ENCODE results near the gene RERE.
"Not testable (repeated sequence)": the region's sequence is repeated elsewhere in the genome, so short reads cannot be mapped to it uniquely, and the experiment has no call there.

RERE gene

GRCh38 chr1:8388732-8389562 lies 428.5 kb downstream of the RERE start:
- Histone ChIP-seq H3K27ac (ENCODE audit: low read depth, low read length) (no peak overlapping the region), H3K4me3 (ENCODE audit: low read length) (no peak overlapping the region), H3K36me3 (ENCODE audit: control insufficient read depth, insufficient read depth, low read length) (peaks cover 7% of the 10 kb centered on the region), H3K4me1 (ENCODE audit: control insufficient read depth, insufficient read depth, low read length) (peaks cover 16% of the 10 kb centered on the region), H3K9ac (ENCODE audit: low read length) (no peak overlapping the region), H3K27me3 (ENCODE audit: control insufficient read depth, insufficient read depth, low read length) (no peaks in the 10 kb centered on the region)

- peaks cover 25% of the 10 kb centered on the region for H3K4me1 ChIP-seq (ENCODE audit: control insufficient read depth, insufficient read depth, low read length)
- H3K4me3 ChIP-seq (ENCODE audit: low read length): no peak overlapping the region
- H3K27ac ChIP-seq (ENCODE audit: low read depth, low read length): no peak overlapping the region
- H3K36me3 ChIP-seq (ENCODE audit: control insufficient read depth, insufficient read depth, low read length): peaks cover 11% of the 10 kb centered on the region
- no peak overlapping the region for H3K9ac ChIP-seq (ENCODE audit: low read length)
- H3K27me3 ChIP-seq (ENCODE audit: control insufficient read depth, insufficient read depth, low read length): no peaks in the 10 kb centered on the region
These were observed 431.2 kb downstream of the RERE start for GRCh38 chr1:8386247-8386646.

GRCh38 chr1:8384577-8384976 lies 432.9 kb downstream of the RERE start:
- Histone ChIP-seq H3K9ac (ENCODE audit: low read length) (no peak overlapping the region), H3K27ac (ENCODE audit: low read depth, low read length) (no peak overlapping the region), H3K4me1 (ENCODE audit: control insufficient read depth, insufficient read depth, low read length) (peaks cover 37% of the 10 kb centered on the region), H3K4me3 (ENCODE audit: low read length) (no peak overlapping the region), H3K27me3 (ENCODE audit: control insufficient read depth, insufficient read depth, low read length) (no peaks in the 10 kb centered on the region), H3K36me3 (ENCODE audit: control insufficient read depth, insufficient read depth, low read length) (peaks cover 13% of the 10 kb centered on the region)

GRCh38 chr1:8384088-8384487 lies 433.4 kb downstream of the RERE start:
- H3K4me1 ChIP-seq (ENCODE audit: control insufficient read depth, insufficient read depth, low read length): peaks cover 42% of the 10 kb centered on the region
- no peak overlapping the region for H3K4me3 ChIP-seq (ENCODE audit: low read length)
- H3K27me3 ChIP-seq (ENCODE audit: control insufficient read depth, insufficient read depth, low read length): no peaks in the 10 kb centered on the region
- H3K9ac ChIP-seq (ENCODE audit: low read length): no peak overlapping the region
- peaks cover 13% of the 10 kb centered on the region for H3K36me3 ChIP-seq (ENCODE audit: control insufficient read depth, insufficient read depth, low read length)
- H3K27ac ChIP-seq (ENCODE audit: low read depth, low read length): no peak overlapping the region

GRCh38 chr1:8382608-8383505 lies 434.6 kb downstream of the RERE start:
- no peak overlapping the region for H3K4me3 ChIP-seq (ENCODE audit: low read length)
- H3K9ac ChIP-seq (ENCODE audit: low read length): no peak overlapping the region
- no peaks in the 10 kb centered on the region for H3K27me3 ChIP-seq (ENCODE audit: control insufficient read depth, insufficient read depth, low read length)
- H3K4me1 ChIP-seq (ENCODE audit: control insufficient read depth, insufficient read depth, low read length): peaks cover 54% of the 10 kb centered on the region
- no peak overlapping the region for H3K27ac ChIP-seq (ENCODE audit: low read depth, low read length)
- H3K36me3 ChIP-seq (ENCODE audit: control insufficient read depth, insufficient read depth, low read length): peaks cover 13% of the 10 kb centered on the region

GRCh38 chr1:8382051-8382505 lies 435.4 kb downstream of the RERE start:
- no peak overlapping the region for H3K9ac ChIP-seq (ENCODE audit: low read length)
- no peak overlapping the region for H3K4me3 ChIP-seq (ENCODE audit: low read length)
- H3K27me3 ChIP-seq (ENCODE audit: control insufficient read depth, insufficient read depth, low read length): no peaks in the 10 kb centered on the region
- peaks cover 59% of the 10 kb centered on the region for H3K4me1 ChIP-seq (ENCODE audit: control insufficient read depth, insufficient read depth, low read length)
- peak overlapping the region; percentile 10 for H3K27ac ChIP-seq (ENCODE audit: low read depth, low read length)
- peaks cover 11% of the 10 kb centered on the region for H3K36me3 ChIP-seq (ENCODE audit: control insufficient read depth, insufficient read depth, low read length)

- no peak overlapping the region for H3K9ac ChIP-seq (ENCODE audit: low read length)
- H3K4me1 ChIP-seq (ENCODE audit: control insufficient read depth, insufficient read depth, low read length): peaks cover 54% of the 10 kb centered on the region
These were observed 435.8 kb downstream of the RERE start for GRCh38 chr1:8381618-8382017.

GRCh38 chr1:8380310-8380709 lies 437.1 kb downstream of the RERE start:
- H3K27ac ChIP-seq (ENCODE audit: low read depth, low read length): not testable (repeated sequence)
- peaks cover 57% of the 10 kb centered on the region for H3K4me1 ChIP-seq (ENCODE audit: control insufficient read depth, insufficient read depth, low read length)

More at GRCh38 chr1:8381618-8382017, 435.8 kb downstream of the RERE start:
- Histone ChIP-seq H3K4me3 (ENCODE audit: low read length) (no peak overlapping the region), H3K27me3 (ENCODE audit: control insufficient read depth, insufficient read depth, low read length) (no peaks in the 10 kb centered on the region), H3K27ac (ENCODE audit: low read depth, low read length) (peak overlapping the region; percentile 10), H3K36me3 (ENCODE audit: control insufficient read depth, insufficient read depth, low read length) (peaks cover 11% of the 10 kb centered on the region)

GRCh38 chr1:8379513-8380186 lies 437.8 kb downstream of the RERE start:
- Histone ChIP-seq H3K4me1 (ENCODE audit: control insufficient read depth, insufficient read depth, low read length) (peaks cover 57% of the 10 kb centered on the region), H3K4me3 (ENCODE audit: low read length) (no peak overlapping the region), H3K9ac (ENCODE audit: low read length) (no peak overlapping the region), H3K36me3 (ENCODE audit: control insufficient read depth, insufficient read depth, low read length) (peaks cover 9% of the 10 kb centered on the region), H3K27ac (ENCODE audit: low read depth, low read length) (peak overlapping the region; percentile 73), H3K27me3 (ENCODE audit: control insufficient read depth, insufficient read depth, low read length) (no peaks in the 10 kb centered on the region)

More at GRCh38 chr1:8380310-8380709, 437.1 kb downstream of the RERE start:
- not testable (repeated sequence) for H3K27me3 ChIP-seq (ENCODE audit: control insufficient read depth, insufficient read depth, low read length); H3K9ac ChIP-seq (ENCODE audit: low read length); H3K4me3 ChIP-seq (ENCODE audit: low read length)
- peaks cover 11% of the 10 kb centered on the region for H3K36me3 ChIP-seq (ENCODE audit: control insufficient read depth, insufficient read depth, low read length)

GRCh38 chr1:8378981-8379470 lies 438.4 kb downstream of the RERE start:
- H3K9ac ChIP-seq (ENCODE audit: low read length): no peak overlapping the region
- peaks cover 6% of the 10 kb centered on the region for H3K36me3 ChIP-seq (ENCODE audit: control insufficient read depth, insufficient read depth, low read length)
- H3K27me3 ChIP-seq (ENCODE audit: control insufficient read depth, insufficient read depth, low read length): no peaks in the 10 kb centered on the region
- H3K4me3 ChIP-seq (ENCODE audit: low read length): peak overlapping the region; percentile 10
- H3K27ac ChIP-seq (ENCODE audit: low read depth, low read length): peak overlapping the region; percentile 73
- H3K4me1 ChIP-seq (ENCODE audit: control insufficient read depth, insufficient read depth, low read length): peaks cover 60% of the 10 kb centered on the region

- Histone ChIP-seq H3K27me3 (ENCODE audit: control insufficient read depth, insufficient read depth, low read length) (no peaks in the 10 kb centered on the region), H3K9ac (ENCODE audit: low read length) (no peak overlapping the region), H3K4me3 (ENCODE audit: low read length) (no peak overlapping the region), H3K27ac (ENCODE audit: low read depth, low read length) (peak overlapping the region; percentile 73), H3K36me3 (ENCODE audit: control insufficient read depth, insufficient read depth, low read length) (peaks cover 6% of the 10 kb centered on the region), H3K4me1 (ENCODE audit: control insufficient read depth, insufficient read depth, low read length) (peaks cover 67% of the 10 kb centered on the region)
These were observed 439.3 kb downstream of the RERE start for GRCh38 chr1:8378178-8378577.

All from rectal smooth muscle tissue (tissue), 1 donor.